ENCODE results near the gene RPTOR. TPM values are rescaled to one million over a fixed set of nuclear protein-coding genes. Genes with fewer than 3 reads are reported as not detected.

Gene RPTOR
- total and polyA plus RNA-seq, 2 donors (not counting 3 experiments of a cell fraction or from before 2014, with no cell fraction given), result 10.7 to 41.8 TPM

DNA sequence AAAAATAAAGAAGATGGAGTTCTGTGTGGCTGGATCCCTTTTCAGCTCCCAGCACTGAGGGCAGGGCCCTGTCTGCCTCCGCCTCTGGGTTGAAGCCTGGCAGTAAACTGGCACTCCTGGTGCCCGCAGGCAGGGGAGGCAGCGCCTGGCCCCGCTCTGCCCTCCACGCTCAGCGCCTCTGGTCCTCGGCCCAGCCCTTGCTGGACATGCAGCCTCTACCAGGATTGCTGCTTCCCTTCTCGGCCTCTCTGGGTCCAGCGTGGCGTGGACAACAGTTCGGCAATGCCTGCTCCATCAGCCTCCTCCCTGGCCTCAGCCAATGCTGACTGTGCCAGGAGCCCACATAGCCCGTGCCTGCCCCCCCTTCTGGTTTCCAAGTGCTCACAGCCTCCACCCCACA, 362.6 kb downstream of the RPTOR start:
- DNase-seq (ENCODE audit: low read depth, low spot score) (no peak), FAIRE-seq (no peak)
- Histone ChIP-seq H4K20me1 (replicated peaks; ENCODE audit: control insufficient read depth, extremely low read depth, insufficient read depth, low read length) (no peaks in the 10 kb centered on the region), H3K79me2 (ENCODE audit: control insufficient read depth, insufficient read depth, low read length) (no peaks in the 10 kb centered on the region), H3K4me2 (ENCODE audit: insufficient read depth, low read length) (no peak overlapping the region), H2AFZ (ENCODE audit: low read depth, low read length) (no peak overlapping the region), H3K9me1 (replicated peaks; ENCODE audit: control insufficient read depth, extremely low read depth, insufficient read depth, low read length) (no peaks in the 10 kb centered on the region), H3K36me3 (ENCODE audit: control insufficient read depth in 2 of 2, extremely low read depth in 1 of 2, insufficient read depth in 2 of 2, low read length in 2 of 2) (peaks cover 0 to 3% of the 10 kb centered on the region in 2 experiments), H3K4me1 (ENCODE audit: control insufficient read depth, extremely low read depth, insufficient read depth, low read length) (no peaks in the 10 kb centered on the region), H3K9ac (replicated peaks; ENCODE audit: extremely low read depth, insufficient read depth, low read length) (no peak overlapping the region), H3K27ac (ENCODE audit: insufficient read depth, low read depth, low read length) (no peak overlapping the region), H3K9me3 (replicated peaks; ENCODE audit: control insufficient read depth, insufficient read depth, low read length) (no peaks in the 10 kb centered on the region), H3K4me3 (replicated peaks in 1 of 3; ENCODE audit: insufficient read depth in 1 of 3, low read depth in 1 of 3, low read length in 3 of 3) (no peak overlapping the region), H3K27me3 (ENCODE audit: control insufficient read depth in 2 of 2, insufficient read depth in 2 of 2, low read length in 2 of 2) (no peaks in the 10 kb centered on the region)
- intact Hi-C loops (cut with micrococcal nuclease) (no loop called here), dilution Hi-C loops (cut with MboI; ENCODE audit: extremely low pct_ligation_motif_present, low sequenced_read_pairs) (no loop called here)
- ChIA-PET CTCF (no interaction called here), POLR2A (no interaction called here)
- no TSS peak for BruUV-seq (replicated peaks)
- TF ChIP-seq GATA2 (IDR thresholded peaks at IDR 0.05; ENCODE audit: insufficient read depth, insufficient read length, low read depth, low read length), result no peak
- no peak for TF ChIP-seq JUN (IDR thresholded peaks at IDR 0.05; ENCODE audit: borderline replicate concordance, insufficient read depth, insufficient read length, low read depth)
- no peak for TF ChIP-seq POLR2A (IDR thresholded peaks at IDR 0.05; ENCODE audit: low read depth, low read length)
- no peak for TF ChIP-seq FOS (IDR thresholded peaks at IDR 0.05; ENCODE audit: borderline replicate concordance, insufficient read depth, low read length)
- TF ChIP-seq EZH2 (IDR thresholded peaks at IDR 0.05; ENCODE audit: borderline replicate concordance, low read depth, low read length, severe bottlenecking), result no peak
- TF ChIP-seq, protein P1, sequence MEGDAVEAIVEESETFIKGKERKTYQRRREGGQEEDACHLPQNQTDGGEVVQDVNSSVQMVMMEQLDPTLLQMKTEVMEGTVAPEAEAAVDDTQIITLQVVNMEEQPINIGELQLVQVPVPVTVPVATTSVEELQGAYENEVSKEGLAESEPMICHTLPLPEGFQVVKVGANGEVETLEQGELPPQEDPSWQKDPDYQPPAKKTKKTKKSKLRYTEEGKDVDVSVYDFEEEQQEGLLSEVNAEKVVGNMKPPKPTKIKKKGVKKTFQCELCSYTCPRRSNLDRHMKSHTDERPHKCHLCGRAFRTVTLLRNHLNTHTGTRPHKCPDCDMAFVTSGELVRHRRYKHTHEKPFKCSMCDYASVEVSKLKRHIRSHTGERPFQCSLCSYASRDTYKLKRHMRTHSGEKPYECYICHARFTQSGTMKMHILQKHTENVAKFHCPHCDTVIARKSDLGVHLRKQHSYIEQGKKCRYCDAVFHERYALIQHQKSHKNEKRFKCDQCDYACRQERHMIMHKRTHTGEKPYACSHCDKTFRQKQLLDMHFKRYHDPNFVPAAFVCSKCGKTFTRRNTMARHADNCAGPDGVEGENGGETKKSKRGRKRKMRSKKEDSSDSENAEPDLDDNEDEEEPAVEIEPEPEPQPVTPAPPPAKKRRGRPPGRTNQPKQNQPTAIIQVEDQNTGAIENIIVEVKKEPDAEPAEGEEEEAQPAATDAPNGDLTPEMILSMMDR (IDR thresholded peaks at IDR 0.05; ENCODE audit: extremely low read depth in 1 of 2, insufficient read depth in 1 of 2, low read depth in 1 of 2, low read length in 2 of 2), result no peak
- no peak for TF ChIP-seq MYC (IDR thresholded peaks at IDR 0.05; ENCODE audit: low read depth, low read length)
- TF ChIP-seq POLR2AphosphoS5 (IDR thresholded peaks at IDR 0.05; ENCODE audit: insufficient read depth, low read depth, low read length), result no peak
- TF ChIP-seq, protein P2, sequence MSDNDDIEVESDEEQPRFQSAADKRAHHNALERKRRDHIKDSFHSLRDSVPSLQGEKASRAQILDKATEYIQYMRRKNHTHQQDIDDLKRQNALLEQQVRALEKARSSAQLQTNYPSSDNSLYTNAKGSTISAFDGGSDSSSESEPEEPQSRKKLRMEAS (IDR thresholded peaks at IDR 0.05; ENCODE audit: insufficient read depth, insufficient read length), result no peak

Data from endothelial cell of umbilical vein (primary cell).